ENCODE results near the gene MOBP. TPM values are rescaled to one million over a fixed set of nuclear protein-coding genes. Genes with fewer than 3 reads are reported as not detected.

MOBP gene
- total and polyA plus RNA-seq, 2 of the 4 experiments (the other 2 are of a cell fraction) = not detected

DNA sequence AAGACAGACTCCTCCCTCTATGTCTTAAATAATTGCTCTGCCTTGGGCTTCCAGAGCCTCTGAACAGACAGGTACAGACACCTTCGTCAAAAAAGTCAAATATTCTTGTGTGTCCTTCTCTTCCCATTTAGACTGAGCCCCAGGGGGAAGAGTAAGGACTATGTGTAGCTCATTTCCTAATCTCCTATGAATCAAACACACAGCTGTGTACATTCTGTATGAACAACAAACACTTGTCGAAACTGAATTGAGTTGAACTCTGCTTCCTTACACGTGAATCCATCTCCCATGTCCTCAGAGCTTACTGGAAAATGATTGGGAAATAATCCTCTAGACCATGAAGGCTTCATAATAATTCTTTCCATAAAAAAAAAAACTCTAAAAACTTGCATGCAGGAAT lies 80.8 kb downstream of the MOBP start:
- Histone ChIP-seq H3K56ac (ENCODE audit: extremely low read depth, insufficient read depth, low read length) (no peak overlapping the region), H3K27ac (ENCODE audit: insufficient read depth, low read length) (no peak overlapping the region), H3K4me1 (ENCODE audit: control insufficient read depth, insufficient read depth, low read length) (no peaks in the 10 kb centered on the region), H3K79me1 (ENCODE audit: low read depth in 1 of 2, low read length in 2 of 2) (no peaks in the 10 kb centered on the region), H3K27me3 (ENCODE audit: control insufficient read depth, insufficient read depth, low read length) (no peaks in the 10 kb centered on the region), H4K5ac (ENCODE audit: low read depth, low read length) (no peak overlapping the region), H4K91ac (ENCODE audit: insufficient read depth, low read depth, low read length) (no peak overlapping the region), H3K4me2 (ENCODE audit: low read depth, low read length) (no peak overlapping the region), H3K23ac (ENCODE audit: low read depth, low read length) (no peak overlapping the region), H2AFZ (replicated peaks; ENCODE audit: low read length, poor library complexity) (no peak overlapping the region), H3K9me3 (ENCODE audit: control insufficient read depth, insufficient read depth, low read length) (no peaks in the 10 kb centered on the region), H3K18ac (ENCODE audit: low read depth, low read length) (no peak overlapping the region), H3K9me1 (ENCODE audit: insufficient read depth, low read length) (no peaks in the 10 kb centered on the region), H3K9ac (ENCODE audit: low read depth, low read length) (no peak overlapping the region), H3K36me3 (ENCODE audit: control insufficient read depth, insufficient read depth, low read length) (no peaks in the 10 kb centered on the region), H4K20me1 (ENCODE audit: insufficient read depth, low read length) (no peaks in the 10 kb centered on the region), H3K14ac (replicated peaks; ENCODE audit: low read depth, low read length) (no peak overlapping the region), H2BK120ac (ENCODE audit: low read depth, low read length) (no peak overlapping the region), H2BK15ac (ENCODE audit: low read depth, low read length) (no peak overlapping the region), H2BK5ac (ENCODE audit: low read depth, low read length, poor library complexity, severe bottlenecking) (no peak overlapping the region), H3K4ac (ENCODE audit: low read depth, low read length) (no peak overlapping the region), H4K8ac (ENCODE audit: low read depth in 2 of 2, low read length in 2 of 2) (no peak overlapping the region), H2BK20ac (ENCODE audit: low read depth, low read length) (no peak overlapping the region), H2AK9ac (replicated peaks; ENCODE audit: low read depth, low read length, poor library complexity) (no peak overlapping the region), H3K4me3 (ENCODE audit: insufficient read depth, low read depth, low read length) (no peak overlapping the region), H2AK5ac (ENCODE audit: low read depth, low read length) (no peak overlapping the region)
- dilution Hi-C loops (cut with HindIII; ENCODE audit: low sequenced_read_pairs, unreplicated experiment) (no loop called here), in situ Hi-C loops (cut with MboI; ENCODE audit: low sequenced_read_pairs) (loop anchor here (5.0 kb wide), 1 partner anchor 629 kb away; no protein-coding TSS in a partner anchor), intact Hi-C loops (cut with micrococcal nuclease) (no loop called here)
- DNase-seq (no peak), ATAC-seq (ENCODE audit: low read depth) (no peak)
- TF ChIP-seq ELK1 (IDR thresholded peaks at IDR 0.05; ENCODE audit: borderline replicate concordance, low read depth, low read length) = no peak
- TF ChIP-seq MAZ (IDR thresholded peaks at IDR 0.05; ENCODE audit: borderline replicate concordance, low read depth, low read length) = no peak
- TF ChIP-seq RAD21 (IDR thresholded peaks at IDR 0.05; ENCODE audit: low read length) = no peak
- ChIA-PET POLR2A (ENCODE audit: unreplicated experiment) (no interaction called here), CTCF (no interaction called here)
- no CpG with 5 or more reads among the region's 3 CpGs for WGBS, 2 experiments (ENCODE audit: extremely low coverage in 2 of 2, insufficient read length in 1 of 2)
- no TSS peak for BruUV-seq (replicated peaks)
